Keratinocyte (primary cell): ENCODE measurements around the gene SLC35D3.
"Not testable (repeated sequence)": the region's sequence is repeated elsewhere in the genome, so short reads cannot be mapped to it uniquely, and the experiment has no call there.

Source experiments
- EZH2 ChIP-seq: IDR thresholded peaks from one replicate; pipeline ENCODE4 v1.6.1; 2012; ENCODE audit warnings: inconsistent platforms, mild to moderate bottlenecking, low read length, moderate library complexity
- TF ChIP-seq, protein P1 (sequence below), 3 experiments: IDR thresholded peaks in 1 of 3; conservative IDR thresholded peaks in 1 of 3; optimal IDR thresholded peaks in 1 of 3; 2 replicates in 2 of 3; 3 replicates in 1 of 3; pipeline versions ENCODE3 to v1.5.1; 2011; ENCODE audit warnings: low read length in 3 of 3, mild to moderate bottlenecking in 3 of 3, moderate library complexity in 2 of 3, control low read depth in 1 of 3, inconsistent platforms in 1 of 3; ENCODE audit not compliant: insufficient read depth in 2 of 3; ENCODE audit errors: extremely low read depth in 1 of 3

DNA sequence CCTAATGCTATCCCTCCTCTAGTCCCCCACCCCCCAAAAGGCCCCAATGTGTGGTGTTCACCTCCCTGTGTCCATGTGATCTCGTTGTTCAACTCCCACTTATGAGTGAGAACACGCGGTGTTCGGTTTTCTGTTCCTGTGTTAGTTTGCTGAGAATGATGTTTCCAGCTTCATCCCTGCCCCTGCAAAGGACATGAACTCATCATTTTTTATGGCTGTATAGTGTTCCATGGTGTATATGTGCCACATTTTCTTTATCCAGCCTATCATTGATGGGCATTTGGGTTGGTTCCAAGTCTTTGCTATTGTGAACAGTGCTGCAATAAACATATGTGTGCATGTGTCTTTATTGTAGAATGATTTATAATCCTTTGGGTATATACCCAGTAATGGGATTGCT lies 45.6 kb upstream of the SLC35D3 start:
- TF ChIP-seq, protein P1, sequence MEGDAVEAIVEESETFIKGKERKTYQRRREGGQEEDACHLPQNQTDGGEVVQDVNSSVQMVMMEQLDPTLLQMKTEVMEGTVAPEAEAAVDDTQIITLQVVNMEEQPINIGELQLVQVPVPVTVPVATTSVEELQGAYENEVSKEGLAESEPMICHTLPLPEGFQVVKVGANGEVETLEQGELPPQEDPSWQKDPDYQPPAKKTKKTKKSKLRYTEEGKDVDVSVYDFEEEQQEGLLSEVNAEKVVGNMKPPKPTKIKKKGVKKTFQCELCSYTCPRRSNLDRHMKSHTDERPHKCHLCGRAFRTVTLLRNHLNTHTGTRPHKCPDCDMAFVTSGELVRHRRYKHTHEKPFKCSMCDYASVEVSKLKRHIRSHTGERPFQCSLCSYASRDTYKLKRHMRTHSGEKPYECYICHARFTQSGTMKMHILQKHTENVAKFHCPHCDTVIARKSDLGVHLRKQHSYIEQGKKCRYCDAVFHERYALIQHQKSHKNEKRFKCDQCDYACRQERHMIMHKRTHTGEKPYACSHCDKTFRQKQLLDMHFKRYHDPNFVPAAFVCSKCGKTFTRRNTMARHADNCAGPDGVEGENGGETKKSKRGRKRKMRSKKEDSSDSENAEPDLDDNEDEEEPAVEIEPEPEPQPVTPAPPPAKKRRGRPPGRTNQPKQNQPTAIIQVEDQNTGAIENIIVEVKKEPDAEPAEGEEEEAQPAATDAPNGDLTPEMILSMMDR (optimal IDR thresholded peaks at IDR 0.05 in 1 of 3, IDR thresholded peaks at IDR 0.05 in 1 of 3, conservative IDR thresholded peaks at IDR 0.05 in 1 of 3; ENCODE audit: extremely low read depth in 1 of 3, insufficient read depth in 2 of 3, low read length in 3 of 3) = not testable (repeated sequence)
- TF ChIP-seq EZH2 = not testable (repeated sequence)
